Fibroblast of the aortic adventitia (primary cell): Measurements from ENCODE around the gene HYCC1. TPM values are rescaled to one million over a fixed set of nuclear protein-coding genes. Genes with fewer than 3 reads are reported as not detected.

Experiments
- DNase-seq: peaks from one replicate; pipeline ENCODE4 v3.0.0-alpha.2; 2010; ENCODE audit warnings: low read depth
- H3K4me3 ChIP-seq: 2 replicates; pipeline ENCODE4 v1.5.1; 2011; ENCODE audit warnings: low read depth, mild to moderate bottlenecking, control low read depth, low read length, moderate library complexity
- total RNA-seq: library from RNA; depleted of rRNA; stranded (reverse); fragments of >200 nt; gene quantifications from 2 replicates; pipeline ENCODE4 v1.2.3, GENCODE V29; 2012; ENCODE audit warnings: low replicate concordance
- TF ChIP-seq, protein P1 (sequence below): IDR thresholded peaks from 2 replicates; pipeline ENCODE4 v1.5.1; 2011; ENCODE audit warnings: mild to moderate bottlenecking, low read length, control low read depth, inconsistent platforms; ENCODE audit not compliant: insufficient read depth

The HYCC1 gene
- total RNA-seq, 1 donor: 113 TPM

DNA sequence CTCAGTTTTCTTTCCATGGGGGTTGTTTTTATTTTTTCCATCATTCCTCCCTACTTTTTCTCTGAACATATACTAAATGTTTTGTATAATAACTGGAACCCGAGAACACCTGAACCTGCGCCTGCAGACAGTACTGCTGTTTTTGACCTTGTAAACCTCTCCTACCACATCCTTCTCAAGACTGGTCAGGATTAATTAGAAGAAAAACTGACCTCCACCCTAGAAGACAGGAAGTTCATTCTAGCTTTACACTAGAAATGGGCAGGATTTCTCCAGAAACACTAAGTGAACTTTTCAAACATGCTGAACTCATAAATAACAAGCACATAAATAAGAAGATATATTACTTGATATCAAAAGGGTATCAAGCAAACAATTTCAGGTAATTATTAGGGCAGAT is 751 bp upstream of the HYCC1 start:
- no peak overlapping the region for H3K4me3 ChIP-seq
- no peak for DNase-seq
- TF ChIP-seq, protein P1, sequence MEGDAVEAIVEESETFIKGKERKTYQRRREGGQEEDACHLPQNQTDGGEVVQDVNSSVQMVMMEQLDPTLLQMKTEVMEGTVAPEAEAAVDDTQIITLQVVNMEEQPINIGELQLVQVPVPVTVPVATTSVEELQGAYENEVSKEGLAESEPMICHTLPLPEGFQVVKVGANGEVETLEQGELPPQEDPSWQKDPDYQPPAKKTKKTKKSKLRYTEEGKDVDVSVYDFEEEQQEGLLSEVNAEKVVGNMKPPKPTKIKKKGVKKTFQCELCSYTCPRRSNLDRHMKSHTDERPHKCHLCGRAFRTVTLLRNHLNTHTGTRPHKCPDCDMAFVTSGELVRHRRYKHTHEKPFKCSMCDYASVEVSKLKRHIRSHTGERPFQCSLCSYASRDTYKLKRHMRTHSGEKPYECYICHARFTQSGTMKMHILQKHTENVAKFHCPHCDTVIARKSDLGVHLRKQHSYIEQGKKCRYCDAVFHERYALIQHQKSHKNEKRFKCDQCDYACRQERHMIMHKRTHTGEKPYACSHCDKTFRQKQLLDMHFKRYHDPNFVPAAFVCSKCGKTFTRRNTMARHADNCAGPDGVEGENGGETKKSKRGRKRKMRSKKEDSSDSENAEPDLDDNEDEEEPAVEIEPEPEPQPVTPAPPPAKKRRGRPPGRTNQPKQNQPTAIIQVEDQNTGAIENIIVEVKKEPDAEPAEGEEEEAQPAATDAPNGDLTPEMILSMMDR: no peak

- TF ChIP-seq, protein P1: peak; percentile 19
- peak; percentile 22 for DNase-seq
- peak overlapping the region; percentile 84 for H3K4me3 ChIP-seq
These were observed 819 bp downstream of the HYCC1 start for GRCh38 chr7:23012908-23013714.

GRCh38 chr7:23012186-23012585 is 1.7 kb downstream of the HYCC1 start:
- TF ChIP-seq, protein P1: no peak
- peak overlapping the region; percentile 84 for H3K4me3 ChIP-seq
- DNase-seq: no peak

- TF ChIP-seq, protein P1: no peak
- no peak for DNase-seq
- H3K4me3 ChIP-seq: peak overlapping the region; percentile 13
These were observed 2.6 kb downstream of the HYCC1 start for GRCh38 chr7:23011222-23011924.

- TF ChIP-seq, protein P1: no peak
- DNase-seq: no peak
- H3K4me3 ChIP-seq: no peak overlapping the region
These were observed 4.6 kb downstream of the HYCC1 start for GRCh38 chr7:23009303-23009702.

DNA sequence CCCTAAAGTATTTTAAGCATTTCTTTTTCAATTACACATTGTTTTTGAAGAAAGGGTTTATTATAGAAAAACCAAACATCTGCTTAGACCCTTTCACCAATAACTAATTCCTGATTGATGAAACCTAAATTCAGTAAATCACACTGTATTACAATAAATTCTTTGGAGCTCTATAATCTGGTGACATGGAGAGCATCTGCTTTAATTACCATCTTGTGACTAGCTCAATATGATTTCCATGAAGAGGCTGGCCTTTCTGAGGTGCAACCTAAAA is 9.7 kb downstream of the HYCC1 start:
- TF ChIP-seq, protein P1: no peak
- DNase-seq: no peak
- H3K4me3 ChIP-seq: no peak overlapping the region
